Eye (tissue), 1 donor: ENCODE results near the gene XRCC4.
"Not testable (repeated sequence)": the region's sequence is repeated elsewhere in the genome, so short reads cannot be mapped to it uniquely, and the experiment has no call there.

Source experiments
- DNase-seq: peaks from one replicate; pipeline ENCODE4 v3.0.0-alpha.2; 2015

XRCC4 gene

DNA sequence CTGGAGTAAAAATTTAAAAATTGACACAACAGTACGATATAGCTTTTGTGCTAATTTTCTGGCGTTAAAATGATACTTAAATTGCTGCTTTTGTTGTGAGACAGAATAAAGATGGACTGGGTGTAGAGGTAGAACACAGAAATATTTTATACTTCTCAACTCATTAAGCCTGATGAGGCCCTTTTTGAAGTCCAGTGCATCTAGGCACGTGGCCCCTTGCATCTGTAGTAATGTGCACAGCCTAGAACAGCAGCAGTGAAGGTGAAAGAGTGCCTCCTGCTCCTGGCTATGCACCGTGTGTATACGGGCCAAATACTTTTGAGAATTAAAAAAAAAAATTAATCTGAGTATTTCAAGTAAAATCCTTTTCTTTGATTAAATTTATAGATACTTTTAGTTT, 115.6 kb downstream of the XRCC4 start:
- no peak for DNase-seq

GRCh38 chr5:83197326-83197967, 120.1 kb downstream of the XRCC4 start:
- no peak for DNase-seq

DNA sequence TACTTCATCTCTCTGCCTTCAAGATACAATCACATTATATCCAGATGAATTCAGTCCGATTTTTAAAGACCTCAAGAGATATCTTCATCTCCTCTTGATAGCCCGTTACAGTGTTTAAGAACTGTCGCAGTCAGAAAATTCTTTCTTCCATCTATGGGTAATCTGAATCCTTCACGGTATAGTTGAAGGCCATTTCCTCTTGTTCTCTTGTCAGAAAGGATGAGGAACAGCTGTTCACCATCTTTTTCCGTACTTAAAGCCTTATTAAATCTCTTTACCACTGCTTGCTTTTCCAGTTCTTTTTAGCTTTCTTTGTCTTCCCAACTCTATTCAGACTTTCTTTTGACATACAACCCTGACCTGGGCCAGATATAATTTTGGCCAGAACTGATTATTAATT, 121.8 kb downstream of the XRCC4 start:
- peak; percentile 46 for DNase-seq

GRCh38 chr5:83204651-83205050, 127.3 kb downstream of the XRCC4 start:
- DNase-seq: no peak

GRCh38 chr5:83209963-83210362, 132.6 kb downstream of the XRCC4 start:
- DNase-seq: no peak

DNA sequence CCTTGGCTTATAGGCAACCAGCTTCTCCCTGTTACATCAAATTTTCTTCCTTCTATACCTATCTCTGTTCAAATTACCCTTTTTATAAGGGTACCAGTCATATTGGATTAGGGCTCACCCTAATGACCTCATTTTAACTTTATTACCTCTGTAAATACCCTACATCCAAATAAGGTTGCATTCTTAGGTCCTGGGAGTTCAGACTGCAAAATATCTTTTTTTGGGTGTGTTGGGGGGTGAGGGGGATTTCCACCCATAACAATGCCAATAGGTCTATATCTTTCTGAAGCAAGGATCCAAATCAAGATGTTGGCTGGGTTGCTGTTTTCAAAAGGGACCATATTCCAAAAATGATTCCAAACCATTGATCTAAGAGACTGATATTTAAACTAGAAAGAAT, 141.7 kb downstream of the XRCC4 start:
- DNase-seq: no peak

GRCh38 chr5:83219495-83219894, 142.1 kb downstream of the XRCC4 start:
- no peak for DNase-seq

DNA sequence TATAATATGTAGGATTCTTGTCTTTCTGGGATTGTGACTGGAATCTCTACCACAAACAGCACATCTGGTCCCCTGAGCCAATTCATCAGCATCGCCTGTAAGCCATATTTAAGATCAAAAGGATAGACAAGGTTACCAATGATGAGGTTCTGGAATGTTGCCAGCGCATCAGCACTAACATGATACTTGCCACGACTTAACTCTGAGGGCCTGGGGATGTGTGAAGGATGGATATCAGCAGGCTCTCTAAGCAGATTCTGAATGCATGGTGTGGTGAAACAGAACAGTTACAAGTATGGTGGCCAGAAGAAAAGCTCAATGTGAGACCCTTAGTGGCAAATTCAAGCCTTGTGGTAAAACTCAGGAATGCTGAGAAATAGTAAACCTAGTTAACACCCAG, 143.0 kb downstream of the XRCC4 start:
- no peak for DNase-seq

GRCh38 chr5:83222906-83223305, 145.6 kb downstream of the XRCC4 start:
- DNase-seq: no peak

DNA sequence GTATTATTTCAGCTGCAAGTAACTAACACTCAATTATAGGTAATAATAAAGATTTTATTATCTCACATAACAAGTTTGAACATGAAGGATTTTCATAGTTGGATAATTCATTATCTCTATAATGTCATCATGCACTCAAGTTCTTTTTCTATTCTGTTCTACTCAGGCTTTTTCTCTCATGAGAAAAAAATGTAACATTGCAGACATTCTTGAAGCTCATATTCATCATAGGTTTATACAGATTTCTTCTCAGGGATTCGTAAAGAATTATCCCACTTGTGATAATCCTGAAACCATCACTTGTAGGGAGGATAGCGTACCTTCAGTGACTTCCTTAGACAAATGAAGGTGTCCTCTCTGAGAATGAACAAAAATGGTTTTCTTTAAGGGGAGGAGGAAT, 150.3 kb downstream of the XRCC4 start:
- DNase-seq: no peak

- no peak for DNase-seq
Measured at GRCh38 chr5:83230511-83230910, 153.2 kb downstream of the XRCC4 start.

- no peak for DNase-seq
Measured at GRCh38 chr5:83244516-83244915, 167.2 kb downstream of the XRCC4 start.

GRCh38 chr5:83245037-83245436, 167.7 kb downstream of the XRCC4 start:
- DNase-seq: no peak

- no peak for DNase-seq
Measured at GRCh38 chr5:83246071-83246470, 168.7 kb downstream of the XRCC4 start.

DNA sequence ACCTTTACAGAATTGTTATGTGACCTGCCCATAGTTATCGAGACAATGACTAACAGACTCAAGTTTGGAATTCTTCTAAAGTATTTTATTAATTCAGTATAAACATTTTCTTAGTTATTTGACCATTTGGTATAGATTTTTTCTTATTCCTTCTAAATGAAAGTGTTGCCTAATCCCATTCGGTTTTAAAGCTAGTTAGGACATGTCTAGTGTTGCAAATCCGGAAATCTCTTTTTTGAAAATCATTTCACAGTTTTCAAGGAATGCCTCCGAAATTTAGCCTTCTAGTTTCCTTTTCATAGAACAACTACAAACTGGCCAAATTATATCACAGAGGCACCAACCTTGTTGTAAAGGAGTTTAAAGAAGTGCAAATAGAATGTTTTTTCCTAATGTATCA, 171.8 kb downstream of the XRCC4 start:
- no peak for DNase-seq

DNA sequence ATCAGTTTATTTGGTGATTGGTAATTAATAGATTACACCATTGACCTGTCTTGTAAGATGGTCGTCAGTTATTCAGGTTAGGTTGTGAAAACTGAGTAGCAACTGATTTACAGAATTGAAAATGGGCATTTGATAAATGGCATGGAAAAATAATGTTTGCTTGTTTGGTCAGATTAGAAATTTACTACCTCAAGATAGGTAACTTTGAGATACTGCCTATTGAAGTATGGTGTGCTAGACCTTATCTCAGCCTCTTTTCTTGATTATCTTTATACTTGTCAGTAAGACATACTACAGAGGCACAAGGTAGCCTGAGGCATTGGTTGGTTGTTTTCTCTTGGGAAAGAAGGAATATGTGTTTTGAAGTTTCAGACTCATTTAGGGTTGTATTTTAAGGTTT, 174.5 kb downstream of the XRCC4 start:
- no peak for DNase-seq

- no peak for DNase-seq
Measured at GRCh38 chr5:83253720-83254119, 176.4 kb downstream of the XRCC4 start.

GRCh38 chr5:83255268-83255667, 177.9 kb downstream of the XRCC4 start:
- no peak for DNase-seq

DNA sequence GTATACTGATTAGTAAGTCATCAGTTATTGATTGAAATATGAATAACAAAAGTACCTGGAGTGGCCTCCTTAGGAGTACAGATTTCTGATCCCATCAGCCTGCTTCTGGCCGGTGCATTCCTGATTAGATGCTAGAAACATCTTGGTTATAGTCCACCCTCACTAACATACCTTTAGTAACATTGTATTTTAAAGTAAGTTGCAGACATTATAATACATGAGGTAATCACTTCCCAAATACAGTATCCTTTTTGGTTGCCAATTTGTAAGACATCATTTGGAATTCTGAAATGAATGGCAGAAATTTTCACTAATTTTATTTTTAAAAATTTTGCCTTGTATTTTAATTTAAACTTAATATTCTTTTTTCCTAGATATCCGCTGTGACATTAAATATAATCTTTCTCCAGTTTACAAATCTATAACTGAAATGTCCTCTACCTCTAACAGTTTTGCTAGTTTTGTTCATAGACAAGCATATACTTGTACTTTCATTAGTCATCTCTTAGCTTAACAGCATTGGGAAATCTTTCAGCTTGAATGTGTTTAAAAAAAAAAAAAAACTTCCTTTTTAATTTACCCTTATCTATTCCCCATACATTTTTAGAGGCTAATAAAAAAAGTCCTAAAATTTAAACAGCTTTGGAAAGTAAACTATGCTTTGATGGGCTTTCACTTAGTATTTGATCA, 178.9 kb downstream of the XRCC4 start:
- DNase-seq: no peak

GRCh38 chr5:83257684-83258083, 180.3 kb downstream of the XRCC4 start:
- DNase-seq: not testable (repeated sequence)

- no peak for DNase-seq
Measured at GRCh38 chr5:83265318-83265717, 188.0 kb downstream of the XRCC4 start.

GRCh38 chr5:83270311-83270710, 193.0 kb downstream of the XRCC4 start:
- peak; percentile 60 for DNase-seq

- DNase-seq: peak; percentile 44
Measured at GRCh38 chr5:83277154-83277553, 199.8 kb downstream of the XRCC4 start.

GRCh38 chr5:83277953-83278352, 200.6 kb downstream of the XRCC4 start:
- no peak for DNase-seq

GRCh38 chr5:83281176-83281575, 203.8 kb downstream of the XRCC4 start:
- DNase-seq: no peak
